ENCODE results near the gene ELMO3. TPM values are rescaled to one million over a fixed set of nuclear protein-coding genes. Genes with fewer than 3 reads are reported as not detected.

Gene ELMO3
- total RNA-seq, 1 experiment from 2014 or later = 2.0 TPM

DNA sequence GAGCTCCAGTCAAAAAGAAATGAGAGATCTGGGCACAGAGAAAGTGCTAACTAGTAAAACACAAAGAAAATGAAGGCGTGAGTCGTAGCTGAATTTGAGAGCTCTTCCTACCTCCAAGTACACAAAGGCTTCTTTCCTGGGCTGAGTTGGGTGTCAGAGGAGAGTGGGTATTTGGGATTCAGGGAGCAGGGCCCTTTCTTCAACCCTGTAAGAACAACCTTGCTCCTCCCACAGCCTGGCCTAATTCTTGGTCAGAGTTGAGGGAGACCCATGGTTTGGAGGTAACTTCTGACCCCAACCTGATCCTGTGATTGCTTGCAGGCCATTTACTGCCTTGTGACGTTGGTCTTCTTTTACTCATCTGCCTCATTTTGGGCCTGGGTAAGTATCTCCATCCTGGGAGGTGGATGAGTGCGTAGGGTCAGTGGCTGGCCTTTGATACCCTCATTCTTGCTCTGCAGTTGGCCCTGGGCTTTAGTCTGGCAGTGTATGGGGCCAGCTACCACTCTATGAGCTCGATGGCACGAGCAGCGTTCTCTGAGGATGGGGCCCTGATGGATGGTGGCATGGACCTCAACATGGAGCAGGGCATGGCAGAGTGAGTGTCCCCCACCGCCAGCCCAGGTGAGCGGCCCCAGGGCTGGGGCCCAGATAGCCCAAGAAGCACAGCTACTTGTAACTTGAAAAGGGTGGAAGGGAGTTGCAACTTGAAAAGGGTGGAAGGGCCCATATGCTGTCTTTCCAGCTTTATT, 29.3 kb downstream of the ELMO3 start:
- TF ChIP-seq SIN3A (IDR thresholded peaks at IDR 0.05; ENCODE audit: borderline replicate concordance, insufficient read depth, low read depth, low read length) (no peak), TCF7L2 (IDR thresholded peaks at IDR 0.05; ENCODE audit: low read depth, low read length) (no peak), POLR2AphosphoS5 (IDR thresholded peaks at IDR 0.05; ENCODE audit: low read depth, low read length) (no peak)
- TF ChIP-seq, protein P1, sequence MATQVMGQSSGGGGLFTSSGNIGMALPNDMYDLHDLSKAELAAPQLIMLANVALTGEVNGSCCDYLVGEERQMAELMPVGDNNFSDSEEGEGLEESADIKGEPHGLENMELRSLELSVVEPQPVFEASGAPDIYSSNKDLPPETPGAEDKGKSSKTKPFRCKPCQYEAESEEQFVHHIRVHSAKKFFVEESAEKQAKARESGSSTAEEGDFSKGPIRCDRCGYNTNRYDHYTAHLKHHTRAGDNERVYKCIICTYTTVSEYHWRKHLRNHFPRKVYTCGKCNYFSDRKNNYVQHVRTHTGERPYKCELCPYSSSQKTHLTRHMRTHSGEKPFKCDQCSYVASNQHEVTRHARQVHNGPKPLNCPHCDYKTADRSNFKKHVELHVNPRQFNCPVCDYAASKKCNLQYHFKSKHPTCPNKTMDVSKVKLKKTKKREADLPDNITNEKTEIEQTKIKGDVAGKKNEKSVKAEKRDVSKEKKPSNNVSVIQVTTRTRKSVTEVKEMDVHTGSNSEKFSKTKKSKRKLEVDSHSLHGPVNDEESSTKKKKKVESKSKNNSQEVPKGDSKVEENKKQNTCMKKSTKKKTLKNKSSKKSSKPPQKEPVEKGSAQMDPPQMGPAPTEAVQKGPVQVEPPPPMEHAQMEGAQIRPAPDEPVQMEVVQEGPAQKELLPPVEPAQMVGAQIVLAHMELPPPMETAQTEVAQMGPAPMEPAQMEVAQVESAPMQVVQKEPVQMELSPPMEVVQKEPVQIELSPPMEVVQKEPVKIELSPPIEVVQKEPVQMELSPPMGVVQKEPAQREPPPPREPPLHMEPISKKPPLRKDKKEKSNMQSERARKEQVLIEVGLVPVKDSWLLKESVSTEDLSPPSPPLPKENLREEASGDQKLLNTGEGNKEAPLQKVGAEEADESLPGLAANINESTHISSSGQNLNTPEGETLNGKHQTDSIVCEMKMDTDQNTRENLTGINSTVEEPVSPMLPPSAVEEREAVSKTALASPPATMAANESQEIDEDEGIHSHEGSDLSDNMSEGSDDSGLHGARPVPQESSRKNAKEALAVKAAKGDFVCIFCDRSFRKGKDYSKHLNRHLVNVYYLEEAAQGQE (IDR thresholded peaks at IDR 0.05; ENCODE audit: insufficient read depth in 1 of 2, low read depth in 2 of 2, low read length in 1 of 2) = no peak
- TF ChIP-seq, protein P2, sequence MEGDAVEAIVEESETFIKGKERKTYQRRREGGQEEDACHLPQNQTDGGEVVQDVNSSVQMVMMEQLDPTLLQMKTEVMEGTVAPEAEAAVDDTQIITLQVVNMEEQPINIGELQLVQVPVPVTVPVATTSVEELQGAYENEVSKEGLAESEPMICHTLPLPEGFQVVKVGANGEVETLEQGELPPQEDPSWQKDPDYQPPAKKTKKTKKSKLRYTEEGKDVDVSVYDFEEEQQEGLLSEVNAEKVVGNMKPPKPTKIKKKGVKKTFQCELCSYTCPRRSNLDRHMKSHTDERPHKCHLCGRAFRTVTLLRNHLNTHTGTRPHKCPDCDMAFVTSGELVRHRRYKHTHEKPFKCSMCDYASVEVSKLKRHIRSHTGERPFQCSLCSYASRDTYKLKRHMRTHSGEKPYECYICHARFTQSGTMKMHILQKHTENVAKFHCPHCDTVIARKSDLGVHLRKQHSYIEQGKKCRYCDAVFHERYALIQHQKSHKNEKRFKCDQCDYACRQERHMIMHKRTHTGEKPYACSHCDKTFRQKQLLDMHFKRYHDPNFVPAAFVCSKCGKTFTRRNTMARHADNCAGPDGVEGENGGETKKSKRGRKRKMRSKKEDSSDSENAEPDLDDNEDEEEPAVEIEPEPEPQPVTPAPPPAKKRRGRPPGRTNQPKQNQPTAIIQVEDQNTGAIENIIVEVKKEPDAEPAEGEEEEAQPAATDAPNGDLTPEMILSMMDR (IDR thresholded peaks at IDR 0.05) = no peak
- peaks cover 5% of the 10 kb centered on the region; the same call in 1 of the 2 replicates for H3K36me3 ChIP-seq (ENCODE audit: control insufficient read depth, insufficient read depth, low read length)
- no TSS peak for BruUV-seq (replicated peaks)

DNA sequence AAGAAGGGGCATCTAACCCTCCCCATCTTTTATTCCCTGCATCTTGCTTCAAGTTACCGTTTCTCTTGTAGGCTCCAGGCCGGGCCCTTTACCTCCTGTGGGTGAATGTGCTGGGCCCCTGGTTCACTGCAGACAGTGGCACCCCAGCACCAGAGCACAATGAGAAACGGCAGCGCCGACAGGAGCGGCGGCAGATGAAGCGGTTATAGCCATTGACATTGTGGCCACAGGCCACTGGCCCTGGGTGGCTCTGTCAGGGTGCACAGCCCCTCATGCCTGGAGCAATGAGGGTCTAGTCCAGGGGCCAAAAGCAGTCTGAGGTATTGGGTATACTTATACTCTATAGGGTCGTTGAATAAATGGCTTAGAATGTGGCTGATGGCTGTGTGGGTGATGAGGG, 30.0 kb downstream of the ELMO3 start:
- in situ Hi-C loops (cut with HindIII; ENCODE audit: low pct_unique_long_range_greater_than_20kb, low sequenced_read_pairs) (no loop called here), intact Hi-C loops (cut with micrococcal nuclease; ENCODE audit: unreplicated experiment) (no loop called here)
- ATAC-seq = no peak
- Histone ChIP-seq H3K36me3 (ENCODE audit: control insufficient read depth, insufficient read depth, low read length) (peaks cover 5% of the 10 kb centered on the region; the same call in 1 of the 2 replicates), H3K4me3 (ENCODE audit: low read depth in 2 of 2, low read length in 2 of 2) (no peak overlapping the region), H3K9me3 (ENCODE audit: control insufficient read depth, insufficient read depth, low read depth, low read length) (no peaks in the 10 kb centered on the region), H3K27me3 (ENCODE audit: control insufficient read depth, insufficient read depth, low read length) (no peaks in the 10 kb centered on the region), H3K4me1 (ENCODE audit: control insufficient read depth, insufficient read depth, low read length) (peaks cover 4% of the 10 kb centered on the region; the same call in 1 of the 2 replicates), H3K27ac (ENCODE audit: low read length) (no peak overlapping the region)
- TF ChIP-seq, protein P1 (IDR thresholded peaks at IDR 0.05; ENCODE audit: insufficient read depth in 1 of 2, low read depth in 2 of 2, low read length in 1 of 2) = no peak
- TF ChIP-seq, protein P2 (IDR thresholded peaks at IDR 0.05) = no peak
- TF ChIP-seq POLR2AphosphoS5 (IDR thresholded peaks at IDR 0.05; ENCODE audit: low read depth, low read length) (no peak), SIN3A (IDR thresholded peaks at IDR 0.05; ENCODE audit: borderline replicate concordance, insufficient read depth, low read depth, low read length) (no peak), TCF7L2 (IDR thresholded peaks at IDR 0.05; ENCODE audit: low read depth, low read length) (no peak)
- DNase-seq (ENCODE audit: low read depth, low spot score) = no peak
- POLR2A ChIA-PET = no interaction called here
- CTCF ChIA-PET = no interaction called here
- BruUV-seq (replicated peaks) = no TSS peak

More for the DNA sequence above, 29.3 kb downstream of the ELMO3 start:
- POLR2A ChIA-PET = no interaction called here
- ATAC-seq (no peak), DNase-seq (ENCODE audit: low read depth, low spot score) (no peak)
- Histone ChIP-seq H3K9me3 (ENCODE audit: control insufficient read depth, insufficient read depth, low read depth, low read length) (no peaks in the 10 kb centered on the region), H3K27ac (ENCODE audit: low read length) (peak overlapping the region; percentile 88; the same call in 1 of the 2 replicates), H3K27me3 (ENCODE audit: control insufficient read depth, insufficient read depth, low read length) (no peaks in the 10 kb centered on the region), H3K4me3 (ENCODE audit: low read depth in 2 of 2, low read length in 2 of 2) (peak overlapping the region; percentile 67 to 99), H3K4me1 (ENCODE audit: control insufficient read depth, insufficient read depth, low read length) (peaks cover 4% of the 10 kb centered on the region; the same call in 1 of the 2 replicates)
- CTCF ChIA-PET = no interaction called here
- in situ Hi-C loops (cut with HindIII; ENCODE audit: low pct_unique_long_range_greater_than_20kb, low sequenced_read_pairs) = no loop called here
- intact Hi-C loops (cut with micrococcal nuclease; ENCODE audit: unreplicated experiment) = no loop called here
